HG03521 (cell line): ENCODE data around the gene ARID3A.

Source experiments
- ATAC-seq: cut with Tn5 transposase; IDR thresholded peaks from one replicate; pipeline ENCODE4 v1.9.1; 2021; ENCODE audit warnings: mild to moderate bottlenecking, moderate library complexity; ENCODE audit not compliant: unreplicated experiment

ARID3A gene

GRCh38 chr19:960601-960938 lies 34.7 kb downstream of the ARID3A start:
- ATAC-seq, result no peak

GRCh38 chr19:961866-962620 lies 36.2 kb downstream of the ARID3A start:
- ATAC-seq, result no peak

DNA sequence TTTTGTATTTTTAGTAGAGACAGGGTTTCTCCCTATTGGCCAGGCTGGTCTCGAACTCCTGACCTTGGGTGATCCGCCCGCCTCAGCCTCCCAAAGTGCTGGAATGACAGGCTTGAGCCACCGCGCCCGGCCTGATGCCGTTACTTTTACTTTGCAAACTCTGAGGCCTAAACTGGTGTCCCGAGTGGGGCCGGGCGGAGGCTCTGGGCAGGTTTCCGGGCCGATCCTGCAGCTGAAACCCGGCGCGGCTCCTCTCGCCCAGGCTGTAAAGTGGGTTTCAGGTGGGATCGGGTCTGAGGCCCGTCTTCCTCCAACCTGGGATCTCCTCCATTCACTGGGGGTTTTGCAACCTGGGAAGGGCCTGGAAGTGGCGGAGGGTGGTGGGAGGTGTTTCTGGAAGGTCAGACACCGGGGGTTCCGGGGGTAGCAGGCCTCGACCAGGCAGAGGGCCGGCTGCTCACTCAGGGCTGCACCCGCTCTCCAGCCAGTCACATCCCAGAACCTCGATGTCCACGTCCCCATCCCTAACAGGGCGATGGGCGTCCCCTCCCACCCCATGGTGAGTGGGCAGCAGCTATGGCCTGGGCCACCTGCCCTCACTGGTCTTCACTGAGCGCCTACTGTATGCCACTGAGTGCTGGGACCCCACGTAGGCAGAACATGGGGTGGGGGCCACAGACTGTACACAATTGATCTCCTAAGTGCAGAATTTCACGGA lies 37.0 kb downstream of the ARID3A start:
- no peak for ATAC-seq

GRCh38 chr19:963486-963951 lies 37.7 kb downstream of the ARID3A start:
- ATAC-seq, result no peak

- no peak for ATAC-seq
Observed at GRCh38 chr19:964116-964520, 38.3 kb downstream of the ARID3A start.

DNA sequence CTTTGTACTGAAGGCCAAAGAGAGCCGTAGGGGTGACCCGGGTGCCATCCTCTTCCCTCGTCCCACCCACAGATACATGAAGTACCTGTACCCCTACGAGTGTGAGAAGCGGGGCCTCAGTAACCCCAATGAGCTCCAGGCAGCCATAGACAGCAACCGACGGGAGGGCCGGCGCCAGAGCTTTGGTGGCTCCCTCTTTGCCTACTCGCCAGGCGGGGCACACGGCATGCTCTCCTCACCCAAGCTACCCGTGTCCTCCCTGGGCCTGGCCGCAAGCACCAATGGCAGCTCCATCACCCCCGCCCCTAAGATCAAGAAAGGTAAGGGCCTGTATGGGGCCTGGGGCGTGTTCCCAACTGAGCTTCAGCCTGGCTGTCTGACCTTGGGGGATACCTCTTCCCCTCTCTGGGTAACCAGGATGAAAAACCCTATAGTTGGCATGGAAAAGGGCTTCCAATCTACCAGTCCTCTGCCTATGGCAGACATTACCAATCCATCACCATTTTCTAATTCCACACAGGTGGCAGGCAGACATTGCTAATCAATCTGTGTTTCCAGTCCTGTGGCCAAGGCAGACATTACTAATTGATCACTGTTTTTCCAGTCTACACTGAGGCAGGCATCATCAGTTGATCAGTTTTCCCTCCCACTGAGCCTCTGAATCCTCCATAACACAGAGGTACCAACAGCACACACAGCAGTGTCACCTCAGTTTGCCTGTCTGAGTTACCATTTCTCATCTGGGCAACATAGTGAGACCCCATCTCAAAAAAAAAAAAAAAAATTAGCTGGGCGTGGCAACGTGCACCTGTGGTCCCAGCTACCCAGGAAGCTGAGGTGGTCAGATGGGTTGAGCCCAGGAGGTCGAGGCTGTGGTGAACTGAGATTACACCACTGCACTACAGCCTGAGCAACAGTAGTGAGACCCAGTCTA lies 39.2 kb downstream of the ARID3A start:
- no peak for ATAC-seq

DNA sequence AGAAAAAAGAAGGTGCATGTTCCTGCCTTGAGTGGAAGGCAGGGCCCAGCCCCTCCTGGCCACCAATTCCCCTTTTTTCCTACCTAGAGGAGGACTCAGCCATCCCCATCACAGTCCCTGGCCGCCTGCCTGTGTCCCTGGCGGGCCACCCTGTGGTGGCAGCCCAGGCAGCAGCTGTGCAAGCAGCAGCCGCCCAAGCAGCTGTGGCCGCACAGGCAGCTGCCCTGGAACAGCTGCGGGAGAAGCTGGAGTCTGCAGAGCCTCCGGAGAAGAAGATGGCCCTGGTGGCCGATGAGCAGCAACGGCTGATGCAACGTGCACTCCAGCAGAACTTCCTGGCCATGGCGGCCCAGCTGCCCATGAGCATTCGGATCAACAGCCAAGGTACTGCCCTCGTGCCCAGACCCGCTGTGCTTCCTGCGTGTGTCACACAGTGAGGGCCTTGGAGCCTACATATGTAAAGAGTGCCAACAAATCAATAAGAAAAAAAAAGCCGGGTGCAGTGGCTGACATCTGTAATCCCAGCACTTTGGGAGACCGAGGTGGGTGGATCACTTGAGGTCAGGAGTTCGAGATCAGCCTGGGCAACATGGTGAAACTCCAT lies 40.8 kb downstream of the ARID3A start:
- ATAC-seq, result no peak

DNA sequence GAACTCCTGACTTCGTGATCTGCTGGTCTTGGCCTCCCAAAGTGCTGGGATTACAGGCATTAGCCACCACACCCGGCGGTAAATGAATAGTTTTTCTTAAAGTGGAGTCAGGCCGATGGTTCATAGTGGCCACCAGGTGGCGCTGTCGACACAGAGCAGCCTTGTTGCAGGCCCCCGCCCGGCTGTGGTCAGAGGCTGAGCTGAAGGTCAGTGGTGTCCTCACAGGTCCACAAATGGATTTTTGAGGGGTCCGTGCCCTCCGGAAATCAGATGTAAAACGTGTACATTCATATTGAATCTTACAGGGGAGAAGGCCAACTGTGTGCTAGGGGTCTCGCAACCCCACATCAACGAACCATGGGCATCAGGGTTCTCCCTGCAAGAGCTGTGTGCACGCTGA lies 44.9 kb downstream of the ARID3A start:
- ATAC-seq, result no peak

DNA sequence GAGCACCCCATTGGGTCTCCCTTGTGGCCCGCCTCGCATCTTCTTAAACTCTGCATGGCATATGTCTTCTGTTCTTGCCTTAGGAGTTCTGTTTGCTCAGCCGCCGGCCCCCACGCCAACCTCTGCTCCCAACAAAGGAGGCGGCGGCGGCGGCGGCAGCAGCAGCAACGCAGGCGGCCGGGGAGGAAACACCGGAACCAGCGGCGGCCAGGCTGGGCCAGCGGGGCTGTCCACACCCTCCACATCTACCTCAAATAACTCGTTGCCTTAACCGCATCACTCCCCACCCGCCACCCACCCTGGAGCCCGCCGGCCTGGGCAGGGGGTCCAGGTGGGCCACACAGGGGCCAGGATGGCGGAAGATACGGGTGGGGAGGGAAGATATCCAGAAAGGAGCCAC lies 46.0 kb downstream of the ARID3A start:
- ATAC-seq, result no peak

DNA sequence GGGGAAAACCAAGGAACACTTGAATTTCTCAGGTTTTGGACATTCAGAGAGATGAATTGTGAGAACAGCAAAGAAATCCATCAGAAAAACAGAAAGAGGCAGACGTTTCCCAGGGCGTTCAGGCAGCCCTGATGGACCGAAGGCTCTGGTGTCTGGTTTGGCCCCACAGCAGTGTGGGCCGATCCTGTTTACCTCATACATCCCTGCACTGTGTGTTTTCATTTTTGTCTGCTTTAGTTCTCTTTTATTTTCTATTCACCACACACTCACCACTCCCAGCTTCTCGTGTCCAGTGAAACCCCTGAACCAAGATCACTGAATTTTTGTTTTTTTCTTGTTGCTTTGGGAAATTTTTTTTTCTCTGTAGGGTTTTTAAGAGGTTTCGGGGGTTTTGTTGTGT lies 46.4 kb downstream of the ARID3A start:
- ATAC-seq, result no peak

DNA sequence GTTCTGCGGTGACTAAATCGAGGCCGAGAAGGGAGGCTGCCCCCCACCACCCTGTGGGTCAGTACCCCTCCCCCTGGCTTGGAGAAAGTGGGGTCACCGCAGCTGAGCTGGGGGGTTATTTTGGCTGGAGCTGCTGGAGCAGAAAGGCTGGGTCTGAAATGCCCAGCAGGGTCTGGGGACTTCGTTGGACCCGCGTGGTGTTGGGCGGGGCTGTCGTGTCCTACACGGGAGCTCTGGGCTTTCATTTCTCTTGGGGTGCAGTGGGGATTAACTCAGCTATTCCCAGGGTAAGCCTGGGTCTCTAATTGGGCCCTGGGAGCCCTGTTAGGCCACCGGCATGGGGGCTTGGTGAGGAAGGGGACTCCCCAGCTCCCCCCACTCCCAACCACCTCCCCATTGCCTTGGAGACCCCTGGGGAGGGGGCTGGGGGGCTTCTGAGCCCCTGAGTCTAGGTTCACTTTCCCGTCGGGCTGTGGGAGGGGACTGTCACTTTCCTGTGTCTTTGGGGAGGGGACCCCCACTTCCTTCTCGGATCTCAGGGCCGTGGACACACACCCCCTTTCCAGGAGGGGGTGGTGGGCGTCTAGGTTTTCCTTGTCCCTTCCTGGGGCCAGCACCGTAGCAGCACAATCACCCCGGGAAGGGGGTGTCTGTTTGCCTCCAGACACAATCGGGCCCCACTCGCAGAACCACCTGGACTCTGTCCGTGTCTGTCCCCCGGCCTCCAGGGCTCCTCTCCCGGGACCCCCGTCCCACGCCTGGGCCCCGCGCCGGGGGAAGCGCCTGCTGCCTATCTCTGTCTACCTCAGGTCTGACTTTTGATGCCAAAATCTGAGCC lies 48.1 kb downstream of the ARID3A start:
- ATAC-seq, result no peak

DNA sequence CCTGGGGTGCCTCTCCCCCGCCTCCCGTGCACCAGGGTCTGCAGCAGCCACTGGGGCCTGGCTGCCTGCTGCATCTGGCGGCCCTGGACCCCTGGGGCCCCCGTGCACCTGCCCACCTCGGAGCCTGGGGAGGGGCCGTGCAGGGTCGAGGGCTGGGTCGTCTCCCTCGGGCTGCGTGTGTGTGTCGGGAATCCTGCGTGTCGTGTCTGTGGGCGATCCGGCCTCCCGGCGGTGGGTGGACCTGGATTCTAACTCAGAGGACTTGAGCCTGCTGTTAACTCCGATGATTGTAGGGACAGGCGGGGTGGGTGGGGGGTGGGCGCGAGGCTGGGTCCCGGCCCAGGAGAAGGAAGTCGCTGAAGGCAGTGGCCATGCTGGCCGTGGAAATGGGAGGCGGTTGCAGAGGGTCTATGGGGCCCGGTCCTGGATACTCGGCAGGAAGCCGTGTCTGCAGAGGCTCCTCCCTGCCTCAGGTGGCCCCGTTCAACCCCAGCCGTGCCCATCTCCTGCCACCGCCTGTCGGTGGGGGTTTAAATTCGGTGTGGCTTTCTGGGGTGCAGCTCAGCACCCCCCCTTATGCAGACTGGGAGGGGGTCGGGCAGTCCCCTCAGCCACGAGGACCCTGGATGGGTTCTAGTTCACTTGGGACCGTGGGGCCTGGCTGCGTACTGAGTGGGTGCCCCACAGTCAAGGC lies 48.9 kb downstream of the ARID3A start:
- ATAC-seq, result no peak

GRCh38 chr19:976476-976875 lies 50.6 kb downstream of the ARID3A start:
- ATAC-seq, result no peak

DNA sequence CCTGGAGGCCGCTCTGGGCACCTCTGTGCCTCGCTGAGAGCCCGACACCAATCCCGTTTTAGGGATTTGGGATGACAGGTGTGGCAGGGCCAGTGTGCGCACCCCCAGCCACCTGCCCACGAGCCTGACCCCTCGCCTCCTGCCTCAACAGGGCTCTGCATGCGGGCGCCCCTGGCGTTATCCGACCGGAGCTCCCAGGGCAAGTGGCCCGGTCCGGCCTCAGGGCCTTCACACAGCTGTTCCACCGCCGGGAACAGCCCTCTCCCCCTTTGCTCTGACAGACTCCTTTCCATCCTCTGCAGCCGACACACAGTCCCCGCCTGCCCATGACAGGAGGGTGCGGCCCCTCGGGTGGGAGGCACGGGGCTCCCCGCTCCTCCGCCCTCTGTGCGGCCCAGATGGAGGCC lies 51.2 kb downstream of the ARID3A start:
- ATAC-seq, result no peak

DNA sequence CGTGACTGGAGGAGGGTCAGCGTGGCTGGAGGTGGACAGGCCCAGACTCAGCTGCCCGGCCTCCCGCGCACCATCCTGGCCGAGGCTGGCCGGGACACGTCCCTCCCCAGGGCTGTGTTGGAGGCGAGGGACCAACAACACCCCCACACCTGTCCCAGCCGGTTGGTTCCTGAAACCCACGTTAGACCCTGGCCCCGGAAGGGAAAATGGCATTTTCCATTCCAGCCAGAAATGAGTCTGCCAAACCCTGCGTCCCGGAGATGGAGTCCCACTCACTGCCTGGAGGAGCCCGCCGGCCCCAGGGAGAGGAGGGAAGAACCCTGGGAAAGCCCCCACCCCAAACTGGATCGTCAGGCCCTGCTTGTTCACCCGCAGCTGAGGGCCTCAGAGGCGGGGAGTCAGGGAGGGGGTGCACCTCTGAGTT lies 53.5 kb downstream of the ARID3A start:
- no peak for ATAC-seq

- no peak for ATAC-seq
Observed at GRCh38 chr19:980133-980998, 54.5 kb downstream of the ARID3A start.

GRCh38 chr19:982567-983170 lies 56.8 kb downstream of the ARID3A start:
- ATAC-seq, result peak; percentile 49
